ENCODE results near the gene CATSPERB.

CATSPERB gene

GRCh38 chr14:91731986-91732385, at the start of gene CATSPERB:
Gene CATSPERB, minus strand, starts transcription at chr14:91732086. Its CDS starts 2,607 bp downstream, at chr14:91729479.
- no peak for TF ChIP-seq GATA2 (IDR thresholded peaks at IDR 0.05; ENCODE audit: low read depth, low read length)

GRCh38 chr14:91780452-91780851, 48.6 kb upstream of the CATSPERB start:
- TF ChIP-seq GATA3 (IDR thresholded peaks at IDR 0.05; ENCODE audit: low read depth, low read length) (no peak), GATA2 (IDR thresholded peaks at IDR 0.05; ENCODE audit: low read depth, low read length) (no peak)

- TF ChIP-seq GATA3 (IDR thresholded peaks at IDR 0.05; ENCODE audit: low read depth, low read length) (no peak), GATA2 (IDR thresholded peaks at IDR 0.05; ENCODE audit: low read depth, low read length) (no peak)
These were observed 46.3 kb upstream of the CATSPERB start for GRCh38 chr14:91778217-91778616.

- no peak for TF ChIP-seq GATA2 (IDR thresholded peaks at IDR 0.05; ENCODE audit: low read depth, low read length)
These were observed 42.5 kb upstream of the CATSPERB start for GRCh38 chr14:91774140-91775096.

- TF ChIP-seq GATA3 (IDR thresholded peaks at IDR 0.05; ENCODE audit: low read depth, low read length): no peak
- TF ChIP-seq GATA2 (IDR thresholded peaks at IDR 0.05; ENCODE audit: low read depth, low read length): no peak
These were observed 38.3 kb upstream of the CATSPERB start for GRCh38 chr14:91770185-91770584.

- TF ChIP-seq GATA3 (IDR thresholded peaks at IDR 0.05; ENCODE audit: low read depth, low read length) (no peak), GATA2 (IDR thresholded peaks at IDR 0.05; ENCODE audit: low read depth, low read length) (no peak)
These were observed 23.8 kb upstream of the CATSPERB start for GRCh38 chr14:91755570-91756295.

GRCh38 chr14:91754819-91755218, 22.9 kb upstream of the CATSPERB start:
- TF ChIP-seq GATA2 (IDR thresholded peaks at IDR 0.05; ENCODE audit: low read depth, low read length) (no peak), GATA3 (IDR thresholded peaks at IDR 0.05; ENCODE audit: low read depth, low read length) (no peak)

- no peak for TF ChIP-seq GATA3 (IDR thresholded peaks at IDR 0.05; ENCODE audit: low read depth, low read length)
- no peak for TF ChIP-seq GATA2 (IDR thresholded peaks at IDR 0.05; ENCODE audit: low read depth, low read length)
These were observed 22.3 kb upstream of the CATSPERB start for GRCh38 chr14:91754185-91754584.

GRCh38 chr14:91753501-91754128, 21.7 kb upstream of the CATSPERB start:
- TF ChIP-seq GATA2 (IDR thresholded peaks at IDR 0.05; ENCODE audit: low read depth, low read length) (no peak), GATA3 (IDR thresholded peaks at IDR 0.05; ENCODE audit: low read depth, low read length) (no peak)

- TF ChIP-seq GATA2 (IDR thresholded peaks at IDR 0.05; ENCODE audit: low read depth, low read length): no peak
- TF ChIP-seq GATA3 (IDR thresholded peaks at IDR 0.05; ENCODE audit: low read depth, low read length): no peak
These were observed 21.1 kb upstream of the CATSPERB start for GRCh38 chr14:91752961-91753360.

- TF ChIP-seq GATA3 (IDR thresholded peaks at IDR 0.05; ENCODE audit: low read depth, low read length) (no peak), GATA2 (IDR thresholded peaks at IDR 0.05; ENCODE audit: low read depth, low read length) (no peak)
These were observed 19.8 kb upstream of the CATSPERB start for GRCh38 chr14:91751719-91752118.

- TF ChIP-seq GATA2 (IDR thresholded peaks at IDR 0.05; ENCODE audit: low read depth, low read length): no peak
- no peak for TF ChIP-seq GATA3 (IDR thresholded peaks at IDR 0.05; ENCODE audit: low read depth, low read length)
These were observed 18.8 kb upstream of the CATSPERB start for GRCh38 chr14:91750634-91751198.

- TF ChIP-seq GATA2 (IDR thresholded peaks at IDR 0.05; ENCODE audit: low read depth, low read length) (no peak), GATA3 (IDR thresholded peaks at IDR 0.05; ENCODE audit: low read depth, low read length) (no peak)
These were observed 18.0 kb upstream of the CATSPERB start for GRCh38 chr14:91749868-91750267.

GRCh38 chr14:91748049-91748448, 16.2 kb upstream of the CATSPERB start:
- TF ChIP-seq GATA2 (IDR thresholded peaks at IDR 0.05; ENCODE audit: low read depth, low read length) (no peak), GATA3 (IDR thresholded peaks at IDR 0.05; ENCODE audit: low read depth, low read length) (no peak)

Data from SH-SY5Y (cell line).